Measurements from ENCODE around the gene PGD. TPM values are rescaled to one million over a fixed set of nuclear protein-coding genes. Genes with fewer than 3 reads are reported as not detected.
A peak's percentile ranks its signal among the peaks of the same experiment; 100 is the strongest.
"Not testable (repeated sequence)": the region's sequence is repeated elsewhere in the genome, so short reads cannot be mapped to it uniquely, and the experiment has no call there.

The PGD gene
- total and polyA plus RNA-seq, 2 donors from 2014 or later = 72.8 to 95.1 TPM

GRCh38 chr1:10377365-10378029 lies 21.4 kb upstream of the PGD start:
- H3K9me3 ChIP-seq (ENCODE audit: control insufficient read depth in 2 of 3, insufficient read depth in 1 of 3, low read length in 3 of 3); H3K4me3 ChIP-seq (ENCODE audit: low read length in 3 of 3); H3K4me1 ChIP-seq (ENCODE audit: control insufficient read depth in 2 of 3, insufficient read depth in 2 of 3, low read depth in 1 of 3, low read length in 3 of 3); H3K27me3 ChIP-seq (ENCODE audit: control insufficient read depth, insufficient read depth, low read length); H3K27ac ChIP-seq (ENCODE audit: low read depth in 2 of 2, low read length in 2 of 2); FAIRE-seq; H3K9ac ChIP-seq (ENCODE audit: low read length in 3 of 3): not testable (repeated sequence)
- peaks cover 2 to 37% (median 26%) of the 10 kb centered on the region in 3 donors for H3K36me3 ChIP-seq (ENCODE audit: control insufficient read depth in 2 of 3, insufficient read depth in 3 of 3, low read length in 3 of 3)
- intact Hi-C loops (cut with DNase I) = loop anchor here (10.0 kb wide), 1 partner anchor 47 kb away; no protein-coding TSS in a partner anchor
- peak; percentile 70 for TF ChIP-seq CTCF (IDR thresholded peaks at IDR 0.05; ENCODE audit: borderline replicate concordance, extremely low read depth, insufficient read depth)
- DNase-seq = peak; percentile 50 to 83 (median 70)

- DNase-seq = peak in 1 of 5 donors; percentile 78
- Histone ChIP-seq H3K27me3 (ENCODE audit: control insufficient read depth, insufficient read depth, low read length) (no peaks in the 10 kb centered on the region), H3K4me3 (ENCODE audit: low read length in 3 of 3) (no peak overlapping the region), H3K27ac (ENCODE audit: low read depth in 2 of 2, low read length in 2 of 2) (no peak overlapping the region), H3K36me3 (ENCODE audit: control insufficient read depth in 2 of 3, insufficient read depth in 3 of 3, low read length in 3 of 3) (peaks cover 2 to 37% (median 26%) of the 10 kb centered on the region in 3 donors), H3K9ac (ENCODE audit: low read length in 3 of 3) (no peak overlapping the region), H3K9me3 (ENCODE audit: control insufficient read depth in 2 of 3, insufficient read depth in 1 of 3, low read length in 3 of 3) (no peaks in the 10 kb centered on the region), H3K4me1 (ENCODE audit: control insufficient read depth in 2 of 3, insufficient read depth in 2 of 3, low read depth in 1 of 3, low read length in 3 of 3) (no peaks in the 10 kb centered on the region)
- intact Hi-C loops (cut with DNase I) = loop anchor here (10.0 kb wide), 1 partner anchor 47 kb away; no protein-coding TSS in a partner anchor
- TF ChIP-seq CTCF (IDR thresholded peaks at IDR 0.05; ENCODE audit: borderline replicate concordance, extremely low read depth, insufficient read depth) = no peak
- FAIRE-seq = no peak
These were observed 20.6 kb upstream of the PGD start for GRCh38 chr1:10378081-10378841.

GRCh38 chr1:10379101-10379620 lies 19.7 kb upstream of the PGD start:
- DNase-seq = no peak
- Histone ChIP-seq H3K4me3 (ENCODE audit: low read length in 3 of 3) (no peak overlapping the region), H3K4me1 (ENCODE audit: control insufficient read depth in 2 of 3, insufficient read depth in 2 of 3, low read depth in 1 of 3, low read length in 3 of 3) (no peaks in the 10 kb centered on the region), H3K9me3 (ENCODE audit: control insufficient read depth in 2 of 3, insufficient read depth in 1 of 3, low read length in 3 of 3) (no peaks in the 10 kb centered on the region), H3K27me3 (ENCODE audit: control insufficient read depth, insufficient read depth, low read length) (no peaks in the 10 kb centered on the region), H3K36me3 (ENCODE audit: control insufficient read depth in 2 of 3, insufficient read depth in 3 of 3, low read length in 3 of 3) (peaks cover 2 to 28% (median 22%) of the 10 kb centered on the region in 3 donors), H3K9ac (ENCODE audit: low read length in 3 of 3) (no peak overlapping the region), H3K27ac (ENCODE audit: low read depth in 2 of 2, low read length in 2 of 2) (no peak overlapping the region)
- intact Hi-C loops (cut with DNase I) = loop anchor here (10.0 kb wide), 1 partner anchor 46 kb away; no protein-coding TSS in a partner anchor
- no peak for FAIRE-seq
- no peak for TF ChIP-seq CTCF (IDR thresholded peaks at IDR 0.05; ENCODE audit: borderline replicate concordance, extremely low read depth, insufficient read depth)
